Left ventricle myocardium inferior (tissue), 1 donor: ENCODE measurements around the gene MICALL1. TPM values are rescaled to one million over a fixed set of nuclear protein-coding genes. Genes with fewer than 3 reads are reported as not detected.

Source experiments
- DNase-seq: peaks from one replicate; pipeline ENCODE4 v3.0.0-alpha.2; 2020
- H3K27ac ChIP-seq: fragments of 200-600 bp; replicated peaks from 2 replicates; pipeline ENCODE4 v1.8.0; 2021
- H3K27me3 ChIP-seq: fragments of 200-600 bp; 2 replicates; pipeline ENCODE4 v1.8.0; 2021; ENCODE audit warnings: low read depth
- H3K36me3 ChIP-seq: fragments of 200-600 bp; 2 replicates; pipeline ENCODE4 v1.8.0; 2021
- H3K4me1 ChIP-seq: fragments of 200-600 bp; 2 replicates; pipeline ENCODE4 v1.8.0; 2021
- H3K4me3 ChIP-seq: fragments of 200-600 bp; 2 replicates; pipeline ENCODE4 v1.8.0; 2021; ENCODE audit warnings: mild to moderate bottlenecking, moderate library complexity
- H3K9me3 ChIP-seq: fragments of 200-600 bp; replicated peaks from 2 replicates; pipeline ENCODE4 v1.8.0; 2021
- intact Hi-C: fragments of 100-400 bp; cut with micrococcal nuclease; formaldehyde crosslinking; loops from one replicate; pipeline ENCODE4 v1.11.0; 2022
- microRNA-seq: library from miRNA; unstranded; fragments of <30 nt; microRNA quantifications from one replicate; pipeline ENCODE4 v1.2.0, GENCODE V29; 2020
- total RNA-seq: library from RNA; stranded (reverse); fragmentation: NEBNext Ultra II Directional; extraction: Animal tissue kit (Norgen Biotek cat#: 25700); gene quantifications from one replicate; pipeline ENCODE4 v1.2.1, GENCODE V29; 2021
- TF ChIP-seq, protein P1 (sequence below): fragments of 200-600 bp; IDR thresholded peaks from 2 replicates; pipeline ENCODE4 v1.8.0; 2021; ENCODE audit warnings: antibody characterized with exemption, mild to moderate bottlenecking, borderline replicate concordance
- donor health status: DM: no; HTN: yes; CAD: no; lungs with severe emphysema.

Gene MICALL1
- total RNA-seq, 1 donor from 2014 or later, result 14.8 TPM

DNA sequence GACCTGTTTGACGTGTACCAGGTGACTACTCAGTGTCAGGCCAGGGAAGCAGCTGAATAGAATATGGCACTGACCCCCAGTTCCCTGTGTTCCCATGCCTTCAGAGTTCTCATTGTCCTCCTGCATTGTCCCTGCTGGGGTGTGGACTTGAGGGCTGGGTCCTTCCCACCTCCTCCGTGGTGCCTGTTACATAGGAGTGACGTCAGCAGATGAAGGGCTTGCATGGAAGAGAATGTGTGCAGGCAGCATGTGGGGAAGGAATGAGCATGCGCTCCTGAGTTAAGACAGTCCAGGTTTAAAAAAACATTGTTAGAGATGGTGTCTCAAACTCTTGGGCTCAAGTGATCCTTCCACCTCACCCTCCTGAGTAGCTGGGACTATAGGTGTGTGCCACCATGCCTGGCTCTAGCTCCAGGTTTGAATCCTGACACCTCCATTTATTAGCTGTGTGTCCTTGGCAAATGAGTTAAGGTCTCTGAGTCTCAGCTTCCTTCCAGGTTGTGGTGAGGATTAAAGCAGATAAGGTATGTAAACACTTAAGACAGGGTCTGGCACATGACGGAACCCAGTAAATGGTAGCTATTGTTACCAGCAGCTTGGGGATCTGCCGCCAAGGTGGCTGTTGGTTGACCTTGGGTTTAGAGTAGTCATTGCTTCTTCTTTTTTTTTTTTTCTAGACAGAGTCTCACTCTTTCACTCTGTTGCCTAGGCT is 85.8 kb downstream of the MICALL1 start:
- no peak overlapping the region for H3K4me3 ChIP-seq
- TF ChIP-seq, protein P1, sequence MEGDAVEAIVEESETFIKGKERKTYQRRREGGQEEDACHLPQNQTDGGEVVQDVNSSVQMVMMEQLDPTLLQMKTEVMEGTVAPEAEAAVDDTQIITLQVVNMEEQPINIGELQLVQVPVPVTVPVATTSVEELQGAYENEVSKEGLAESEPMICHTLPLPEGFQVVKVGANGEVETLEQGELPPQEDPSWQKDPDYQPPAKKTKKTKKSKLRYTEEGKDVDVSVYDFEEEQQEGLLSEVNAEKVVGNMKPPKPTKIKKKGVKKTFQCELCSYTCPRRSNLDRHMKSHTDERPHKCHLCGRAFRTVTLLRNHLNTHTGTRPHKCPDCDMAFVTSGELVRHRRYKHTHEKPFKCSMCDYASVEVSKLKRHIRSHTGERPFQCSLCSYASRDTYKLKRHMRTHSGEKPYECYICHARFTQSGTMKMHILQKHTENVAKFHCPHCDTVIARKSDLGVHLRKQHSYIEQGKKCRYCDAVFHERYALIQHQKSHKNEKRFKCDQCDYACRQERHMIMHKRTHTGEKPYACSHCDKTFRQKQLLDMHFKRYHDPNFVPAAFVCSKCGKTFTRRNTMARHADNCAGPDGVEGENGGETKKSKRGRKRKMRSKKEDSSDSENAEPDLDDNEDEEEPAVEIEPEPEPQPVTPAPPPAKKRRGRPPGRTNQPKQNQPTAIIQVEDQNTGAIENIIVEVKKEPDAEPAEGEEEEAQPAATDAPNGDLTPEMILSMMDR, result no peak

More for the DNA sequence above, 85.8 kb downstream of the MICALL1 start:
- intact Hi-C loops, result no loop called here
- no peak for DNase-seq
- Histone ChIP-seq H3K9me3 (no peaks in the 10 kb centered on the region), H3K4me1 (peaks cover 23% of the 10 kb centered on the region), H3K27me3 (no peaks in the 10 kb centered on the region), H3K27ac (no peak overlapping the region), H3K36me3 (no peaks in the 10 kb centered on the region)

Small RNAs within 50 kb of the gene (microRNA-seq; reads per million reads assigned to microRNA genes)
- gene MIR4534 (not detected), gene MIR6820 (not detected)

Other genes with a start within 250 kb of the MICALL1 start
- gene PDXP, start 247.6 kb upstream of the MICALL1 start, total RNA-seq, result 23.9 TPM
- gene LGALS1, start 230.7 kb upstream of the MICALL1 start, total RNA-seq, result 843 TPM
- gene NOL12, start 220.0 kb upstream of the MICALL1 start, total RNA-seq, result 12.8 TPM
- gene TRIOBP, start 209.2 kb upstream of the MICALL1 start, total RNA-seq, result 86.5 TPM
- 42.7 TPM for gene GCAT, start 98.4 kb upstream of the MICALL1 start, total RNA-seq
- gene GALR3, start 82.9 kb upstream of the MICALL1 start, total RNA-seq, result not detected
- gene ANKRD54, start 62.0 kb upstream of the MICALL1 start, total RNA-seq, result 19.4 TPM
- 379 TPM for gene EIF3L, start 56.9 kb upstream of the MICALL1 start, total RNA-seq
- 0.82 TPM for gene C22orf23, start 47.3 kb downstream of the MICALL1 start, total RNA-seq
- gene POLR2F, start 47.4 kb downstream of the MICALL1 start, total RNA-seq, result 79.3 TPM
- gene SOX10, start 78.3 kb downstream of the MICALL1 start, total RNA-seq, result 1.2 TPM
- gene PICK1, start 151.1 kb downstream of the MICALL1 start, total RNA-seq, result 21.1 TPM
- gene SLC16A8, start 177.9 kb downstream of the MICALL1 start, total RNA-seq, result not detected
- gene BAIAP2L2, start 204.4 kb downstream of the MICALL1 start, total RNA-seq, result 0.16 TPM